HL-60 (cell line): ENCODE results near the gene MAPRE3.

ENCODE experiments used
- CTCF ChIP-seq: IDR thresholded peaks from one replicate; pipeline ENCODE4 v1.5.1; 2011; ENCODE audit warnings: low read length, control low read depth, inconsistent platforms; ENCODE audit not compliant: insufficient read depth
- POLR2AphosphoS5 ChIP-seq: IDR thresholded peaks from 2 replicates; pipeline ENCODE4 v1.6.1; 2012; ENCODE audit warnings: low read depth
- SPI1 ChIP-seq: IDR thresholded peaks from 2 replicates; pipeline ENCODE4 v1.6.1; 2012; ENCODE audit warnings: low read depth, mild to moderate bottlenecking, borderline replicate concordance

- no peak for TF ChIP-seq CTCF
- no peak for TF ChIP-seq SPI1
- no peak for TF ChIP-seq POLR2AphosphoS5
These were observed 100.3 kb downstream of the MAPRE3 start for GRCh38 chr2:27070653-27071276.
